Kidney (tissue), 14 donors: ENCODE results near the gene MACC1. TPM values are rescaled to one million over a fixed set of nuclear protein-coding genes. Genes with fewer than 3 reads are reported as not detected.

ENCODE experiments used
- DNase-seq, 5 donors: peaks; one replicate each; pipeline ENCODE4 v3.0.0-alpha.2; 2013 to 2020
- FAIRE-seq: peaks from 2 replicates; lab custom pipeline; 2012; peaks lifted over from hg19 to GRCh38; lab: Jason Lieb, UNC
- H3K27ac ChIP-seq, 2 donors: one replicate each; pipeline ENCODE4 v1.7.0; 2013; ENCODE audit warnings: low read depth in 2 of 2, low read length in 2 of 2, inconsistent platforms in 1 of 2
- H3K27me3 ChIP-seq: one replicate; pipeline ENCODE4 v1.7.1; 2013; ENCODE audit warnings: low read length, inconsistent platforms; ENCODE audit not compliant: control insufficient read depth, insufficient read depth
- H3K36me3 ChIP-seq, 3 donors: one replicate each; pipeline versions ENCODE4 v1.7.0 to v1.7.1; 2013; ENCODE audit warnings: low read length in 3 of 3, control low read depth in 1 of 3, inconsistent platforms in 1 of 3; ENCODE audit not compliant: insufficient read depth in 3 of 3, control insufficient read depth in 2 of 3
- H3K4me1 ChIP-seq, 3 donors: one replicate each; pipeline versions ENCODE4 v1.7.0 to v1.7.1; 2013; ENCODE audit warnings: low read length in 3 of 3, inconsistent platforms in 1 of 3, low read depth in 1 of 3; ENCODE audit not compliant: control insufficient read depth in 2 of 3, insufficient read depth in 2 of 3
- H3K4me3 ChIP-seq, 3 donors: one replicate each; pipeline versions ENCODE4 v1.7.0 to v1.8.1; 2013; ENCODE audit warnings: low read length in 3 of 3, control low read depth in 1 of 3, inconsistent platforms in 1 of 3
- H3K9ac ChIP-seq, 3 donors: one replicate each; pipeline versions ENCODE4 v1.7.0 to v1.7.1; 2013; ENCODE audit warnings: low read length in 3 of 3, control low read depth in 1 of 3, inconsistent platforms in 1 of 3
- H3K9me3 ChIP-seq, 3 donors: one replicate each; pipeline versions ENCODE4 v1.7.0 to v1.7.1; 2013; ENCODE audit warnings: low read length in 3 of 3, control low read depth in 1 of 3, inconsistent platforms in 1 of 3; ENCODE audit not compliant: control insufficient read depth in 2 of 3, insufficient read depth in 1 of 3
- intact Hi-C: fragments of 100-400 bp; cut with DNase I; formaldehyde crosslinking; loops from one replicate; pipeline ENCODE4 v1.11.1; 2022
- polyA plus RNA-seq: library from polyadenylated mRNA; stranded (reverse); fragments of 350-450 nt; fragmentation: Illumina TruSeq; extraction: RNeasy Lipid Tissue Mini Kit (QIAGEN cat#74804); gene quantifications from one replicate; pipeline ENCODE4 v1.2.3, GENCODE V29; 2014; ENCODE audit warnings: low read depth, low replicate concordance; ENCODE audit not compliant: insufficient read depth
- total RNA-seq: library from RNA; stranded (reverse); fragmentation: NEBNext Ultra II Directional; extraction: Animal tissue kit (Norgen Biotek cat#: 25700); gene quantifications from one replicate; pipeline ENCODE4 v1.2.1, GENCODE V29; 2021
- TF ChIP-seq, protein P1 (sequence below): IDR thresholded peaks from 3 replicates; pipeline ENCODE4 v1.5.1; 2012; ENCODE audit warnings: mild to moderate bottlenecking, moderate library complexity, borderline replicate concordance; ENCODE audit not compliant: insufficient read depth; ENCODE audit errors: extremely low read depth
- donor health status: control.
- donor health status: control.
- donor health status: control.
- donor health status: control.
- donor health status: control.
- donor health status: DM: yes; HTN: yes; CAD: no.
- donor health status: Normal renal cell carcinoma (clear cell type).

The MACC1 gene
- total and polyA plus RNA-seq, 2 donors from 2014 or later: 3.7 to 72.6 TPM

DNA sequence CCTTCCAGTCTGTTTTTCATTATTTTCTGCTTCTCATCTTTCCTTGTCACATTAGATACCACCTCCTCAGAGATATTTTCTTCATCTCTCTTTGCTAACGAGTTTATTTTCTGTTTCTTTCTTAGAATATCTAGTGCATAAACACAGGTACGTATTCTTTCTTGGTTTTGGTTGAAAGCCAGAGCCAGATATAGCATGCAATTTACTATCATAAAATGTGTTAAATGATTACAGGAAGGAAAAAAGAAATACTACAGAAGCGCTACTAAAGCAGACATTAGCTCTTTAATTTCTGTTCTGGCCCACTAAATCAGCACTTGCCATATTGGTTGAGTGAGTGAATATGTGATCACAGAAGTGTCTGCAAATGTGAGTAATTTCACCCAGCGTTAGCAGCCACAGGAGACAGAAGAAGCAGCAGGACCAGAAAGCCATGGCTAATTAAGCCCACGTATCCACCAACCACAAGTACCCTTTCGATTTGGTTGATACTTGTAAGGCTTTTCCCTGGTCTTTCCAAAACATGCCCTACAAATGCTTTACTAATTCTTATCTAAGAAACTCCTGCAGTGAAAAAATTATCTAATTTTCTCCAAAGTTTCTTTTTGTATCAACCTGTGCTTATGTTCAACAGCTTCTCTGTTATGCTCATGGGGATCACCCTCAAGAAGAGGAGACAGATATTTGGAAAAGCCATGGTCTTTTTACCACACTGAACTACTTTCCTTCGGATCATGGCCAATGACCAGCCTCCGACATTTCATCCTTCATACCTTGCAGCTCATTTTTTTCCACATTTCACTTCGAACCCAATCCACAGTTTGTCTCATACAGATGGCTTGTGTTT, 23.1 kb upstream of the MACC1 start:
- Histone ChIP-seq H3K36me3 (no peaks in the 10 kb centered on the region), H3K9me3 (no peaks in the 10 kb centered on the region), H3K4me1 (no peaks in the 10 kb centered on the region), H3K27me3 (no peaks in the 10 kb centered on the region), H3K4me3 (no peak overlapping the region), H3K27ac (no peak overlapping the region), H3K9ac (no peak overlapping the region)
- TF ChIP-seq, protein P1, sequence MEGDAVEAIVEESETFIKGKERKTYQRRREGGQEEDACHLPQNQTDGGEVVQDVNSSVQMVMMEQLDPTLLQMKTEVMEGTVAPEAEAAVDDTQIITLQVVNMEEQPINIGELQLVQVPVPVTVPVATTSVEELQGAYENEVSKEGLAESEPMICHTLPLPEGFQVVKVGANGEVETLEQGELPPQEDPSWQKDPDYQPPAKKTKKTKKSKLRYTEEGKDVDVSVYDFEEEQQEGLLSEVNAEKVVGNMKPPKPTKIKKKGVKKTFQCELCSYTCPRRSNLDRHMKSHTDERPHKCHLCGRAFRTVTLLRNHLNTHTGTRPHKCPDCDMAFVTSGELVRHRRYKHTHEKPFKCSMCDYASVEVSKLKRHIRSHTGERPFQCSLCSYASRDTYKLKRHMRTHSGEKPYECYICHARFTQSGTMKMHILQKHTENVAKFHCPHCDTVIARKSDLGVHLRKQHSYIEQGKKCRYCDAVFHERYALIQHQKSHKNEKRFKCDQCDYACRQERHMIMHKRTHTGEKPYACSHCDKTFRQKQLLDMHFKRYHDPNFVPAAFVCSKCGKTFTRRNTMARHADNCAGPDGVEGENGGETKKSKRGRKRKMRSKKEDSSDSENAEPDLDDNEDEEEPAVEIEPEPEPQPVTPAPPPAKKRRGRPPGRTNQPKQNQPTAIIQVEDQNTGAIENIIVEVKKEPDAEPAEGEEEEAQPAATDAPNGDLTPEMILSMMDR: no peak
- no peak for FAIRE-seq
- intact Hi-C loops: no loop called here
- DNase-seq: no peak

DNA sequence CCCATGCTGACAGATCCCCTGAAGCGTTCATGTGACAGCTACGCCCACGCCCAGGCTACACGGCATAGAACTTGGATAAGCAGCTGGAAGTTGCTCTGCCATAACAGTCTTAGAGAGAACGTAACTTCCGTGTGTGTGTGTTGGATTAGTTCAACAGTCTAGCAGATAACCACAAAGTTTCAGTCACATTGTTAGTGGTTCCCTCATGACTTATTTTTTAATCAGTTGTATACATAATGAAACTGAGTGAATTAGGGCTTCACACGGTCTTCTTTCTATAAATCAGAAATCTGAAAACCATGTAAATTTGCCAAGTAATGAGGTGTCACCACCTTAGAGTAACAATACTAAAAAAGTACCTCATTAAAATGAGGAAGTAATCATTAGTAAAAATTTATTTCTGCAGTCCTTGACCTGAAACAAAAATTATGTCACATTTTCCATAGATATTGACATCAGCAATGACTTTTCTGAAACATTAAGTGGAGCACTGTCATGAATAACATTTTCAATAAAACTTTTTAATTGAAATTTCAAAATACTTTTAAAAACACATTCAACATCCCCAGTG, 21.7 kb upstream of the MACC1 start:
- Histone ChIP-seq H3K27ac (no peak overlapping the region), H3K4me1 (no peaks in the 10 kb centered on the region), H3K27me3 (no peaks in the 10 kb centered on the region), H3K9ac (no peak overlapping the region), H3K9me3 (no peaks in the 10 kb centered on the region), H3K4me3 (no peak overlapping the region), H3K36me3 (no peaks in the 10 kb centered on the region)
- DNase-seq: peak in 4 of 5 donors; percentile 21 to 70 (median 45)
- intact Hi-C loops: no loop called here
- TF ChIP-seq, protein P1: no peak
- no peak for FAIRE-seq

- Histone ChIP-seq H3K27ac (no peak overlapping the region), H3K4me3 (no peak overlapping the region), H3K4me1 (no peaks in the 10 kb centered on the region), H3K27me3 (no peaks in the 10 kb centered on the region), H3K9ac (no peak overlapping the region), H3K9me3 (no peaks in the 10 kb centered on the region), H3K36me3 (no peaks in the 10 kb centered on the region)
- no peak for FAIRE-seq
- no peak for DNase-seq
- intact Hi-C loops: no loop called here
- TF ChIP-seq, protein P1: no peak
Measured at GRCh38 chr7:20238194-20238753, 21.1 kb upstream of the MACC1 start.
